ENCODE results near the gene SLAMF9.
A peak's percentile ranks its signal among the peaks of the same experiment; 100 is the strongest.

The SLAMF9 gene

GRCh38 chr1:159941591-159942560, 12.2 kb downstream of the SLAMF9 start:
- in situ Hi-C loops (cut with HindIII; ENCODE audit: low pct_unique_long_range_greater_than_20kb, low sequenced_read_pairs): no loop called here
- no peak for DNase-seq (ENCODE audit: low read depth in 1 of 2, low spot score in 1 of 2)
- no peak for TF ChIP-seq JUND (IDR thresholded peaks at IDR 0.05; ENCODE audit: low read depth)

GRCh38 chr1:159941141-159941540, 12.9 kb downstream of the SLAMF9 start:
- no peak for TF ChIP-seq JUND (IDR thresholded peaks at IDR 0.05; ENCODE audit: low read depth)
- in situ Hi-C loops (cut with HindIII; ENCODE audit: low pct_unique_long_range_greater_than_20kb, low sequenced_read_pairs): no loop called here
- DNase-seq (ENCODE audit: low read depth in 1 of 2, low spot score in 1 of 2): no peak

- no peak for TF ChIP-seq JUND (IDR thresholded peaks at IDR 0.05; ENCODE audit: low read depth)
- in situ Hi-C loops (cut with HindIII; ENCODE audit: low pct_unique_long_range_greater_than_20kb, low sequenced_read_pairs): no loop called here
- DNase-seq (ENCODE audit: low read depth in 1 of 2, low spot score in 1 of 2): no peak
Observed at GRCh38 chr1:159940006-159940620, 13.9 kb downstream of the SLAMF9 start.

- DNase-seq (ENCODE audit: low read depth in 1 of 2, low spot score in 1 of 2): no peak
- in situ Hi-C loops (cut with HindIII; ENCODE audit: low pct_unique_long_range_greater_than_20kb, low sequenced_read_pairs): no loop called here
- TF ChIP-seq JUND (IDR thresholded peaks at IDR 0.05; ENCODE audit: low read depth): no peak
Observed at GRCh38 chr1:159939678-159940002, 14.4 kb downstream of the SLAMF9 start.

- DNase-seq (ENCODE audit: low read depth in 1 of 2, low spot score in 1 of 2): no peak
- no peak for TF ChIP-seq JUND (IDR thresholded peaks at IDR 0.05; ENCODE audit: low read depth)
- in situ Hi-C loops (cut with HindIII; ENCODE audit: low pct_unique_long_range_greater_than_20kb, low sequenced_read_pairs): no loop called here
Observed at GRCh38 chr1:159938905-159939677, 14.9 kb downstream of the SLAMF9 start.

- no peak for DNase-seq (ENCODE audit: low read depth in 1 of 2, low spot score in 1 of 2)
- in situ Hi-C loops (cut with HindIII; ENCODE audit: low pct_unique_long_range_greater_than_20kb, low sequenced_read_pairs): no loop called here
- TF ChIP-seq JUND (IDR thresholded peaks at IDR 0.05; ENCODE audit: low read depth): no peak
Observed at GRCh38 chr1:159938211-159938852, 15.7 kb downstream of the SLAMF9 start.

- in situ Hi-C loops (cut with HindIII; ENCODE audit: low pct_unique_long_range_greater_than_20kb, low sequenced_read_pairs): no loop called here
- TF ChIP-seq JUND (IDR thresholded peaks at IDR 0.05; ENCODE audit: low read depth): no peak
- DNase-seq (ENCODE audit: low read depth in 1 of 2, low spot score in 1 of 2): no peak
Observed at GRCh38 chr1:159937054-159937750, 16.8 kb downstream of the SLAMF9 start.

- DNase-seq (ENCODE audit: low read depth in 1 of 2, low spot score in 1 of 2): peak; percentile 73 to 81
- in situ Hi-C loops (cut with HindIII; ENCODE audit: low pct_unique_long_range_greater_than_20kb, low sequenced_read_pairs): no loop called here
- TF ChIP-seq JUND (IDR thresholded peaks at IDR 0.05; ENCODE audit: low read depth): no peak
Observed at GRCh38 chr1:159936273-159936904, 17.6 kb downstream of the SLAMF9 start.

GRCh38 chr1:159935719-159936272, 18.2 kb downstream of the SLAMF9 start:
- DNase-seq (ENCODE audit: low read depth in 1 of 2, low spot score in 1 of 2): peak in 1 of 2 experiments; percentile 67
- TF ChIP-seq JUND (IDR thresholded peaks at IDR 0.05; ENCODE audit: low read depth): no peak
- in situ Hi-C loops (cut with HindIII; ENCODE audit: low pct_unique_long_range_greater_than_20kb, low sequenced_read_pairs): no loop called here

GRCh38 chr1:159935305-159935704, 18.7 kb downstream of the SLAMF9 start:
- in situ Hi-C loops (cut with HindIII; ENCODE audit: low pct_unique_long_range_greater_than_20kb, low sequenced_read_pairs): no loop called here
- DNase-seq (ENCODE audit: low read depth in 1 of 2, low spot score in 1 of 2): no peak
- TF ChIP-seq JUND (IDR thresholded peaks at IDR 0.05; ENCODE audit: low read depth): no peak

All from T47D (cell line).